Caco-2 (cell line): ENCODE data around the gene SCN9A. TPM values are rescaled to one million over a fixed set of nuclear protein-coding genes. Genes with fewer than 3 reads are reported as not detected.

Source experiments
- BruUV-seq: library from RNA; stranded (reverse); fragments of 400-500 nt; replicated peaks from 2 replicates; lab custom pipeline; 2021; lab: Mats Ljungman, UMichigan
- CTCF ChIA-PET: fragments of 300-600 bp; sonication (Branson Sonifier 250); formaldehyde crosslinking; loops from one replicate; lab custom pipeline; 2022; ENCODE audit warnings: antibody characterized with exemption; lab: Charles Lee
- POLR2A ChIA-PET: fragments of 300-600 bp; sonication (Branson Sonifier 250); formaldehyde crosslinking; loops from one replicate; lab custom pipeline; 2022; ENCODE audit warnings: antibody characterized with exemption; lab: Charles Lee
- DNase-seq, 2 experiments: peaks; one replicate each; pipeline versions ENCODE4 v3.0.0 to v3.0.0-alpha.2; 2020 to 2022
- H3K27me3 ChIP-seq: replicated peaks from 2 replicates; pipeline ENCODE4 v1.6.0; 2011; ENCODE audit warnings: low read length; ENCODE audit not compliant: control insufficient read depth, insufficient read depth
- H3K36me3 ChIP-seq: 2 replicates; pipeline ENCODE4 v1.5.1; 2011; ENCODE audit warnings: low read length; ENCODE audit not compliant: control insufficient read depth, insufficient read depth
- H3K4me1 ChIP-seq: fragments of 250-450 bp; sonication (Bioruptor Pico); 2 replicates; pipeline ENCODE4 v1.5.1; 2020; ENCODE audit warnings: mild to moderate bottlenecking
- H3K4me3 ChIP-seq: 2 replicates; pipeline ENCODE4 v1.5.1; 2011; ENCODE audit warnings: low read depth, mild to moderate bottlenecking, control low read depth, low read length
- H3K9me3 ChIP-seq: fragments of 250-450 bp; sonication (Bioruptor Pico); 2 replicates; pipeline ENCODE4 v1.5.1; 2020; ENCODE audit warnings: mild to moderate bottlenecking, moderate library complexity
- H3K27ac Mint-ChIP-seq: one replicate; pipeline ENCODE4 v1.8.0; 2022; ENCODE audit warnings: mixed read lengths; ENCODE audit not compliant: unreplicated experiment
- H3K27me3 Mint-ChIP-seq: one replicate; pipeline ENCODE4 v1.8.0; 2022; ENCODE audit warnings: mixed read lengths; ENCODE audit not compliant: insufficient read depth, unreplicated experiment
- H3K36me3 Mint-ChIP-seq: one replicate; pipeline ENCODE4 v1.8.0; 2022; ENCODE audit warnings: mild to moderate bottlenecking, mixed read lengths; ENCODE audit not compliant: insufficient read depth, unreplicated experiment
- H3K4me1 Mint-ChIP-seq: one replicate; pipeline ENCODE4 v1.8.0; 2022; ENCODE audit warnings: low read depth, mixed read lengths; ENCODE audit not compliant: unreplicated experiment
- H3K4me3 Mint-ChIP-seq: one replicate; pipeline ENCODE4 v1.8.0; 2022; ENCODE audit warnings: mild to moderate bottlenecking, moderate library complexity, mixed read lengths; ENCODE audit not compliant: unreplicated experiment
- H3K9me3 Mint-ChIP-seq: one replicate; pipeline ENCODE4 v1.8.0; 2022; ENCODE audit warnings: mixed read lengths; ENCODE audit not compliant: unreplicated experiment
- intact Hi-C: fragments of 100-400 bp; cut with micrococcal nuclease; formaldehyde crosslinking; loops from one replicate; pipeline ENCODE4 v1.10.0; 2022; ENCODE audit not compliant: unreplicated experiment
- total RNA-seq: library from RNA; stranded (reverse); gene quantifications from 2 replicates; pipeline ENCODE4 v1.2.3, GENCODE V29; 2022
- TF ChIP-seq, protein P1 (sequence below), 2 experiments: fragments of 200-600 bp in 1 of 2; IDR thresholded peaks; 1 replicate in 1 of 2; 2 replicates in 1 of 2; pipeline versions ENCODE4 v1.5.1 to v1.8.0; 2011 to 2022; ENCODE audit warnings: antibody characterized with exemption in 1 of 2, control low read depth in 1 of 2, inconsistent platforms in 1 of 2, low read depth in 1 of 2, low read length in 1 of 2, mild to moderate bottlenecking in 1 of 2, moderate library complexity in 1 of 2; ENCODE audit not compliant: insufficient read depth in 1 of 2, severe bottlenecking in 1 of 2, unreplicated experiment in 1 of 2

Gene SCN9A
- total RNA-seq, 1 experiment from 2014 or later, result 18.5 TPM

DNA sequence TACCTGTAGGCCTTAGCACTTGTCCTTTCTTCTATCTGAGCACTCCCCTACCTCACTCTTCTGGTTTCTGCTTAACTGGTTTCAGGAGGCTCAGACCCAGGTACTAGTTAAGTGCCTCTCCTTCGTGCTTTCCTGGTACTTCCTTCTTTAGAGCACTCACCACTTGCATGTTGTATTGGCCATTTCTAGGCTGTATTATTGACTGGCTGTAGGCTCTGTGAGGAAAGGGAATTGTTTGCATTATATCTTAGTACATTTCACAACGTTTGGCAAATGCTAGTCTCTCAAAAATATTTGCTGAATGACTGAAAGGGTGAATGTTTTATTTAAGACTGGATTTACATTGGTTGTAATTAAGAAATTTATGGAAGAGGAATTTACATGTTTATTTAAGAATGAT is 212.0 kb downstream of the SCN9A start:
- Mint-ChIP-seq H3K27me3 (no peaks in the 10 kb centered on the region), H3K4me1 (no peaks in the 10 kb centered on the region), H3K27ac (no peak overlapping the region), H3K36me3 (no peaks in the 10 kb centered on the region), H3K4me3 (no peak overlapping the region), H3K9me3 (no peaks in the 10 kb centered on the region)
- TF ChIP-seq, protein P1, sequence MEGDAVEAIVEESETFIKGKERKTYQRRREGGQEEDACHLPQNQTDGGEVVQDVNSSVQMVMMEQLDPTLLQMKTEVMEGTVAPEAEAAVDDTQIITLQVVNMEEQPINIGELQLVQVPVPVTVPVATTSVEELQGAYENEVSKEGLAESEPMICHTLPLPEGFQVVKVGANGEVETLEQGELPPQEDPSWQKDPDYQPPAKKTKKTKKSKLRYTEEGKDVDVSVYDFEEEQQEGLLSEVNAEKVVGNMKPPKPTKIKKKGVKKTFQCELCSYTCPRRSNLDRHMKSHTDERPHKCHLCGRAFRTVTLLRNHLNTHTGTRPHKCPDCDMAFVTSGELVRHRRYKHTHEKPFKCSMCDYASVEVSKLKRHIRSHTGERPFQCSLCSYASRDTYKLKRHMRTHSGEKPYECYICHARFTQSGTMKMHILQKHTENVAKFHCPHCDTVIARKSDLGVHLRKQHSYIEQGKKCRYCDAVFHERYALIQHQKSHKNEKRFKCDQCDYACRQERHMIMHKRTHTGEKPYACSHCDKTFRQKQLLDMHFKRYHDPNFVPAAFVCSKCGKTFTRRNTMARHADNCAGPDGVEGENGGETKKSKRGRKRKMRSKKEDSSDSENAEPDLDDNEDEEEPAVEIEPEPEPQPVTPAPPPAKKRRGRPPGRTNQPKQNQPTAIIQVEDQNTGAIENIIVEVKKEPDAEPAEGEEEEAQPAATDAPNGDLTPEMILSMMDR (IDR thresholded peaks at IDR 0.05; ENCODE audit: insufficient read depth in 1 of 2, low read depth in 1 of 2, low read length in 1 of 2, severe bottlenecking in 1 of 2, unreplicated experiment in 1 of 2), result no peak
- H3K36me3 ChIP-seq, result no peaks in the 10 kb centered on the region
- no TSS peak for BruUV-seq
- H3K4me1 ChIP-seq, result no peaks in the 10 kb centered on the region
- H3K4me3 ChIP-seq, result no peak overlapping the region
- no peaks in the 10 kb centered on the region for H3K9me3 ChIP-seq
- no peak for DNase-seq
- intact Hi-C loops, result no loop called here
- CTCF ChIA-PET, result no interaction called here
- POLR2A ChIA-PET, result no interaction called here
- no peaks in the 10 kb centered on the region for H3K27me3 ChIP-seq

DNA sequence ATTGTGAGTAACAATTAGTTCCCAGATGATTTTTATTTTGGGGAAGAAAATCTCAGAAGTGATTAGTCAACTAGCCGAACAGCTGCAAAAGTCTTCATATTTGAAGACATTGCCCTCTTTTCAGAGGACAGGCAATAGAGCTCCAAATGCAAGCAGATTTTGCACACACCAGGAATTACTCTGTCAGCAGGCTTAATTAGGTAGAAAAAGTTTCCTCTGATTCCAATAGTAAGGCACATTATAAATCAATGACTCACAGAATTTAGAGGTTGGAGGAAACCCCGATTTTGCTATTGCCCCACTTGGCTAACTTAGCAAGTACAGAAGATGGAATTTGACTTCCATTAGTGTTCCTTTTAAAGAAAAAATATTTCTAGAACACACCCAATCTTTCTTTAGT is 217.2 kb downstream of the SCN9A start:
- Histone ChIP-seq H3K4me3 (no peak overlapping the region), H3K4me1 (no peaks in the 10 kb centered on the region; the same call in 1 of the 2 replicates), H3K9me3 (no peaks in the 10 kb centered on the region), H3K36me3 (no peaks in the 10 kb centered on the region), H3K27me3 (no peaks in the 10 kb centered on the region)
- ChIA-PET POLR2A (no interaction called here), CTCF (no interaction called here)
- BruUV-seq, result no TSS peak
- DNase-seq, result no peak
- Mint-ChIP-seq H3K4me1 (peaks cover 13% of the 10 kb centered on the region), H3K27ac (no peak overlapping the region), H3K4me3 (no peak overlapping the region), H3K27me3 (no peaks in the 10 kb centered on the region), H3K9me3 (no peaks in the 10 kb centered on the region), H3K36me3 (no peaks in the 10 kb centered on the region)
- TF ChIP-seq, protein P1 (IDR thresholded peaks at IDR 0.05; ENCODE audit: insufficient read depth in 1 of 2, low read depth in 1 of 2, low read length in 1 of 2, severe bottlenecking in 1 of 2, unreplicated experiment in 1 of 2), result no peak
- intact Hi-C loops, result no loop called here

DNA sequence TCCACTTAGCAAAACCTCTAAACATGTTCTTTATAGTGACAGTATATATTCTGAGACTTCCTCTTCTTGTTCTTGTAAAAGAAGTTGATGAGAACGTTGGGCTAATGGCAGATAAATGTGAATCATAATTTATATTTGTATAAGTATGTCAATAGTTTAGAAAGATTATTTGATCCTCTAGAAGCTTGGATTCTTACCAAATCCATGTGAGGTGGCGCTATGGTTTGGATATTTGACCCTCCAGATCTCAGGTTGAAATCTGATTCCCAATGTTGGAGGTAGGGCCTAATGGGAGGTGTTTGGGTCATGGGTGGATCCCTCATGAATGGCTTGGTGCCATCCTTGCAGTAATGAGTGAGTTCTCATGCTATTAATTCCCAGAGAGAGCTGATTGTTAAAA is 218.2 kb downstream of the SCN9A start:
- no peaks in the 10 kb centered on the region for H3K27me3 ChIP-seq
- no peaks in the 10 kb centered on the region for H3K36me3 Mint-ChIP-seq
- POLR2A ChIA-PET, result no interaction called here

More for the DNA sequence above, 218.2 kb downstream of the SCN9A start:
- Histone ChIP-seq H3K4me3 (no peak overlapping the region), H3K9me3 (no peaks in the 10 kb centered on the region), H3K4me1 (no peaks in the 10 kb centered on the region; the same call in 1 of the 2 replicates), H3K36me3 (no peaks in the 10 kb centered on the region)
- H3K9me3 Mint-ChIP-seq, result no peaks in the 10 kb centered on the region
- CTCF ChIA-PET, result no interaction called here
- H3K4me1 Mint-ChIP-seq, result peaks cover 13% of the 10 kb centered on the region
- H3K4me3 Mint-ChIP-seq, result no peak overlapping the region
- H3K27ac Mint-ChIP-seq, result no peak overlapping the region
- H3K27me3 Mint-ChIP-seq, result no peaks in the 10 kb centered on the region
- TF ChIP-seq, protein P1 (IDR thresholded peaks at IDR 0.05; ENCODE audit: insufficient read depth in 1 of 2, low read depth in 1 of 2, low read length in 1 of 2, severe bottlenecking in 1 of 2, unreplicated experiment in 1 of 2), result no peak
- no TSS peak for BruUV-seq
- DNase-seq, result no peak
- intact Hi-C loops, result no loop called here
